Measurements from ENCODE around the gene EXOC4.
A peak's percentile ranks its signal among the peaks of the same experiment; 100 is the strongest.

DNA sequence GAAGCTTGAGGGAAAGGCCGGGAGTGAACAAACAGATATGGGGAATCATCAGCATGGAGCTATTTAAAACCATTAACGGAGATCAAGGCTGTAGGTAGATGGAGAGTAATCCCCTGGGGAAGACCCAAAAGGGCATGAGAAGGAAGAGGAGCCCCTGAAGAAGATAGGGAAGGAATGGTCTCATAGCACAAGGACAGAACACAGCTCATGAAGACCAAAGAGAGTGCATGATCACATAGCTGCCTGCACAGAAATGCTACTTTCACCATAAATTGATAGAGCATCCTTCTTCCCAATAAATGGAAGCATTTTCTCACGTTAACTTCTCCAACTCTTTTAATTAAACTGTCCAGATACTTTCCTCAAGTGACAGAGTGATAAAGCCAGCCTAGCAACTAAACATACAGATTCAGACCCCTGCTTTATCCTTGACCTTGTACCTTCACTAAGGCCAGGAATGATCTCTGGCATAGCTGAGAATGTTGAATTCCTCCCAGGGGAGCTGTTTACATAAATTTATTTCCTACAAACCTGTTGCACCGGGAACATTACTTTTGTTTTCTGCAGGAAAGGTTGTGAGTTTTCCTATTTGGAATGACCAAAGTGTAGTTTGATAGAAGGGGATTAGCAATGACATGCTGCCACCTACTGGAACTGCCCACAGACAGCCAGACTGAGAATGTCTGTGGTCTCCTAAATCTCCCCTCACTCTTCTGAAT lies 763.5 kb downstream of the EXOC4 start:
- TF ChIP-seq, protein P1, sequence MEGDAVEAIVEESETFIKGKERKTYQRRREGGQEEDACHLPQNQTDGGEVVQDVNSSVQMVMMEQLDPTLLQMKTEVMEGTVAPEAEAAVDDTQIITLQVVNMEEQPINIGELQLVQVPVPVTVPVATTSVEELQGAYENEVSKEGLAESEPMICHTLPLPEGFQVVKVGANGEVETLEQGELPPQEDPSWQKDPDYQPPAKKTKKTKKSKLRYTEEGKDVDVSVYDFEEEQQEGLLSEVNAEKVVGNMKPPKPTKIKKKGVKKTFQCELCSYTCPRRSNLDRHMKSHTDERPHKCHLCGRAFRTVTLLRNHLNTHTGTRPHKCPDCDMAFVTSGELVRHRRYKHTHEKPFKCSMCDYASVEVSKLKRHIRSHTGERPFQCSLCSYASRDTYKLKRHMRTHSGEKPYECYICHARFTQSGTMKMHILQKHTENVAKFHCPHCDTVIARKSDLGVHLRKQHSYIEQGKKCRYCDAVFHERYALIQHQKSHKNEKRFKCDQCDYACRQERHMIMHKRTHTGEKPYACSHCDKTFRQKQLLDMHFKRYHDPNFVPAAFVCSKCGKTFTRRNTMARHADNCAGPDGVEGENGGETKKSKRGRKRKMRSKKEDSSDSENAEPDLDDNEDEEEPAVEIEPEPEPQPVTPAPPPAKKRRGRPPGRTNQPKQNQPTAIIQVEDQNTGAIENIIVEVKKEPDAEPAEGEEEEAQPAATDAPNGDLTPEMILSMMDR (conservative IDR thresholded peaks at IDR 0.05 in 1 of 2, IDR thresholded peaks at IDR 0.05 in 1 of 2; ENCODE audit: low read depth in 1 of 2, low read length in 2 of 2): peak; percentile 69 to 77
- TF ChIP-seq EZH2 (IDR thresholded peaks at IDR 0.05; ENCODE audit: low read length, missing control alignments): no peak

Measured in fibroblast of lung (primary cell).